K562 (cell line): ENCODE data around the gene PREP.

Source experiments
- BDP1 ChIP-seq: IDR thresholded peaks from 3 replicates; pipeline ENCODE4 v1.6.1; 2011; ENCODE audit not compliant: insufficient read length, insufficient read depth
- CTCF ChIP-seq, 3 experiments: IDR thresholded peaks in 2 of 3; conservative IDR thresholded peaks in 1 of 3; 2 replicates each; pipeline ENCODE4 v1.5.1; 2011 to 2012; ENCODE audit warnings: low read length in 3 of 3, mild to moderate bottlenecking in 3 of 3, control low read depth in 2 of 3, improper control_type of control experiment in 1 of 3, inconsistent platforms in 1 of 3, low read depth in 1 of 3, mixed read lengths in 1 of 3, moderate library complexity in 1 of 3; ENCODE audit not compliant: insufficient read depth in 2 of 3
- HNRNPUL1 ChIP-seq: fragments of 200-400 bp; formaldehyde crosslinking; IDR thresholded peaks from 2 replicates; pipeline ENCODE4 v1.6.1; 2017; ENCODE audit warnings: low read length
- KLF16 ChIP-seq: IDR thresholded peaks from 2 replicates; pipeline ENCODE4 v1.6.1; 2016; ENCODE audit warnings: antibody characterized with exemption
- MAX ChIP-seq: sonication (generic); formaldehyde crosslinking; IDR thresholded peaks from 2 replicates; pipeline ENCODE4 v1.9.0; 2022; ENCODE audit warnings: mild to moderate bottlenecking, missing genetic modification reagents
- RB1 ChIP-seq: fragments of 450-650 bp; IDR thresholded peaks from 2 replicates; pipeline ENCODE4 v1.6.1; 2017; ENCODE audit warnings: low read depth, mild to moderate bottlenecking
- RBM25 ChIP-seq: fragments of 200-400 bp; formaldehyde crosslinking; IDR thresholded peaks from 2 replicates; pipeline ENCODE4 v1.6.1; 2018; ENCODE audit warnings: low read length, low read depth, moderate library complexity; ENCODE audit not compliant: severe bottlenecking
- SETDB1 ChIP-seq: IDR thresholded peaks from one replicate; pipeline ENCODE4 v1.6.1; 2012; ENCODE audit warnings: low read length, control low read depth, inconsistent platforms
- TCF7L2 ChIP-seq: fragments of 150-350 bp; IDR thresholded peaks from 2 replicates; pipeline ENCODE4 v1.6.1; 2016; ENCODE audit warnings: low read depth, mild to moderate bottlenecking, low read length, moderate library complexity
- TEAD4 ChIP-seq, 2 experiments: sonication (generic) in 1 of 2; formaldehyde crosslinking in 1 of 2; IDR thresholded peaks; 2 replicates each; pipeline versions ENCODE4 v1.6.1 to v1.8.0; 2012 to 2022; ENCODE audit warnings: borderline replicate concordance in 1 of 2, inconsistent platforms in 1 of 2, low read length in 1 of 2, mild to moderate bottlenecking in 1 of 2, missing genetic modification reagents in 1 of 2
- ZNF639 ChIP-seq, 2 experiments: fragments of 200-800 bp in 1 of 2; sonication (Bioruptor generic) in 1 of 2; sonication (generic) in 1 of 2; formaldehyde crosslinking in 1 of 2; IDR thresholded peaks in 1 of 2; conservative IDR thresholded peaks in 1 of 2; 2 replicates each; pipeline versions ENCODE4 v1.5.0 to v1.6.1; 2016 to 2020; ENCODE audit warnings: missing compliant biosample characterization in 1 of 2, missing genetic modification characterization in 1 of 2, missing genetic modification reagents in 1 of 2
- TF ChIP-seq, protein P1 (sequence below): sonication (generic); formaldehyde crosslinking; IDR thresholded peaks from 2 replicates; pipeline ENCODE4 v1.8.1; 2023; ENCODE audit warnings: mild to moderate bottlenecking, missing genetic modification reagents, moderate library complexity

DNA sequence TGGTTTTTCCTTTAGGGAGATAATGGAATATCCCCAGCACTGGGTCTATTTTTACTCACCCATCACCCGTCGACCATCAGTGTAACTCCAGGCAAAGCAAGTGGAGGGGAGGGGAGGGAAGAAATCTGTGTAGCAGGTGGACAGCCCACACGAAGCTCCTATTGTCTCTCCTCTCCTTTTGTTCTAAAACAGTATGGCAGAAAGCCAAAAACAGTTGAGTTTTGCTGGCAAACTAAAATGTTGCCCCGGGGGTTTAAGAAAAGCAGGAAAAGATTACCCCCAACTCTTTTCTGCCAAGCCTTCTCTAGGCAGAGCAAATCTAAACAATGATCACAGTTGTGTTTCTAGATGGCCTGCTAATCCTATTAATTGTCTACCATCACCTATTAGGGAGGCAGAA, 89.7 kb downstream of the PREP start:
- TF ChIP-seq BDP1 (no peak), TCF7L2 (no peak), CTCF (IDR thresholded peaks at IDR 0.05 in 2 of 3, conservative IDR thresholded peaks at IDR 0.05 in 1 of 3; ENCODE audit: insufficient read depth in 2 of 3, low read depth in 1 of 3, low read length in 3 of 3) (no peak), SETDB1 (no peak), MAX (CRISPR knock-in tag) (no peak), TEAD4 (IDR thresholded peaks at IDR 0.05; ENCODE audit: low read length) (no peak), TEAD4 (CRISPR knock-in tag; IDR thresholded peaks at IDR 0.05; ENCODE audit: borderline replicate concordance) (no peak), KLF16 (no peak), RB1 (no peak), HNRNPUL1 (no peak), RBM25 (no peak), ZNF639 (CRISPR knock-in tag; conservative IDR thresholded peaks at IDR 0.05 in 1 of 2, IDR thresholded peaks at IDR 0.05 in 1 of 2) (no peak)
- TF ChIP-seq, protein P1, sequence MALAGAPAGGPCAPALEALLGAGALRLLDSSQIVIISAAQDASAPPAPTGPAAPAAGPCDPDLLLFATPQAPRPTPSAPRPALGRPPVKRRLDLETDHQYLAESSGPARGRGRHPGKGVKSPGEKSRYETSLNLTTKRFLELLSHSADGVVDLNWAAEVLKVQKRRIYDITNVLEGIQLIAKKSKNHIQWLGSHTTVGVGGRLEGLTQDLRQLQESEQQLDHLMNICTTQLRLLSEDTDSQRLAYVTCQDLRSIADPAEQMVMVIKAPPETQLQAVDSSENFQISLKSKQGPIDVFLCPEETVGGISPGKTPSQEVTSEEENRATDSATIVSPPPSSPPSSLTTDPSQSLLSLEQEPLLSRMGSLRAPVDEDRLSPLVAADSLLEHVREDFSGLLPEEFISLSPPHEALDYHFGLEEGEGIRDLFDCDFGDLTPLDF (CRISPR knock-in tag): no peak
